Nephron (organoid): ENCODE data around the gene RARRES2.

Experiments used
- H3K27ac Mint-ChIP-seq, 3 experiments: 2 replicates each; pipeline ENCODE4 v1.8.0; 2020; ENCODE audit warnings: mixed read lengths in 3 of 3, mild to moderate bottlenecking in 2 of 3, moderate library complexity in 1 of 3
- H3K27me3 Mint-ChIP-seq: 2 replicates; pipeline ENCODE4 v1.8.0; 2021; ENCODE audit warnings: low read depth, mild to moderate bottlenecking, moderate library complexity, mixed read lengths
- H3K36me3 Mint-ChIP-seq: 2 replicates; pipeline ENCODE4 v1.8.0; 2020; ENCODE audit warnings: low read depth, mixed read lengths
- H3K4me1 Mint-ChIP-seq: 2 replicates; pipeline ENCODE4 v1.8.0; 2020; ENCODE audit warnings: mixed read lengths
- H3K4me3 Mint-ChIP-seq, 3 experiments: 2 replicates each; pipeline ENCODE4 v1.8.0; 2020; ENCODE audit warnings: mild to moderate bottlenecking in 3 of 3, mixed read lengths in 3 of 3, moderate library complexity in 2 of 3
- H3K9me3 Mint-ChIP-seq: 2 replicates; pipeline ENCODE4 v1.8.0; 2020; ENCODE audit warnings: mixed read lengths
- TF ChIP-seq, protein P1 (sequence below), 3 experiments: fragments of 200-600 bp; sonication (generic); IDR thresholded peaks; one replicate each; pipeline ENCODE4 v1.5.0; 2021; ENCODE audit warnings: antibody characterized with exemption in 3 of 3; ENCODE audit not compliant: unreplicated experiment in 3 of 3

The RARRES2 gene

DNA sequence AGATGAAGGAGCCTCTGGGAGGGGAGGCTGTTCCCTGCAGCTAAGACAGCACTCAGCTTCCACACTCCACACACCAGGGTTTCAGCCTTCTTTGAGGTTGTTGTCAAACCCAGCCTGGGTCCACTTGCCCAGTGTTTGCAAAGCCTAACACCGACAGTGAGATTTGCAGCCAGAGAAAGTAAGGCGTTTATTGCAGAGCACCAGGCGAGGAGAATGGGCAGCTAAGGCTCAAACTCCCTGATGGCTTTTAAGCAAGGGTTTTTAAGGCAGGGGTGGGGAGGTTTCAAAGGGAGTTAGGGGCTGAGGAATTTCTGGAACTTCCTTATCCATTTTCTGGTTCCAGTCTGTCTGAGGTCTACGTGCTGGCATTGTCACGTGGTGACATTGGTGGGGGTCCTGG, 33.0 kb upstream of the RARRES2 start:
- TF ChIP-seq, protein P1, sequence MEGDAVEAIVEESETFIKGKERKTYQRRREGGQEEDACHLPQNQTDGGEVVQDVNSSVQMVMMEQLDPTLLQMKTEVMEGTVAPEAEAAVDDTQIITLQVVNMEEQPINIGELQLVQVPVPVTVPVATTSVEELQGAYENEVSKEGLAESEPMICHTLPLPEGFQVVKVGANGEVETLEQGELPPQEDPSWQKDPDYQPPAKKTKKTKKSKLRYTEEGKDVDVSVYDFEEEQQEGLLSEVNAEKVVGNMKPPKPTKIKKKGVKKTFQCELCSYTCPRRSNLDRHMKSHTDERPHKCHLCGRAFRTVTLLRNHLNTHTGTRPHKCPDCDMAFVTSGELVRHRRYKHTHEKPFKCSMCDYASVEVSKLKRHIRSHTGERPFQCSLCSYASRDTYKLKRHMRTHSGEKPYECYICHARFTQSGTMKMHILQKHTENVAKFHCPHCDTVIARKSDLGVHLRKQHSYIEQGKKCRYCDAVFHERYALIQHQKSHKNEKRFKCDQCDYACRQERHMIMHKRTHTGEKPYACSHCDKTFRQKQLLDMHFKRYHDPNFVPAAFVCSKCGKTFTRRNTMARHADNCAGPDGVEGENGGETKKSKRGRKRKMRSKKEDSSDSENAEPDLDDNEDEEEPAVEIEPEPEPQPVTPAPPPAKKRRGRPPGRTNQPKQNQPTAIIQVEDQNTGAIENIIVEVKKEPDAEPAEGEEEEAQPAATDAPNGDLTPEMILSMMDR (IDR thresholded peaks at IDR 0.05; ENCODE audit: unreplicated experiment in 3 of 3), result no peak
- peaks cover 64% of the 10 kb centered on the region for H3K4me1 Mint-ChIP-seq
- no peaks in the 10 kb centered on the region for H3K9me3 Mint-ChIP-seq
- peaks cover 35% of the 10 kb centered on the region for H3K36me3 Mint-ChIP-seq
- H3K27me3 Mint-ChIP-seq, result no peaks in the 10 kb centered on the region
- peak overlapping the region in 2 of 3 experiments; percentile 47 to 58 for H3K27ac Mint-ChIP-seq
- H3K4me3 Mint-ChIP-seq, result peak overlapping the region in 1 of 3 experiments; percentile 5

GRCh38 chr7:150374026-150374425, 32.6 kb upstream of the RARRES2 start:
- H3K4me3 Mint-ChIP-seq, result peak overlapping the region in 1 of 3 experiments; percentile 51
- H3K9me3 Mint-ChIP-seq, result no peaks in the 10 kb centered on the region
- TF ChIP-seq, protein P1 (IDR thresholded peaks at IDR 0.05; ENCODE audit: unreplicated experiment in 3 of 3), result no peak
- peak overlapping the region; percentile 58 to 67 (median 66) for H3K27ac Mint-ChIP-seq
- H3K36me3 Mint-ChIP-seq, result peaks cover 35% of the 10 kb centered on the region
- peaks cover 68% of the 10 kb centered on the region for H3K4me1 Mint-ChIP-seq
- no peaks in the 10 kb centered on the region for H3K27me3 Mint-ChIP-seq

- peak overlapping the region; percentile 42 to 67 (median 66) for H3K27ac Mint-ChIP-seq
- peak overlapping the region; percentile 50 to 51 (median 51) for H3K4me3 Mint-ChIP-seq
These were observed 31.8 kb upstream of the RARRES2 start for GRCh38 chr7:150373049-150373801.

GRCh38 chr7:150372271-150373048, 31.0 kb upstream of the RARRES2 start:
- Mint-ChIP-seq H3K27me3 (no peaks in the 10 kb centered on the region), H3K4me1 (peaks cover 66% of the 10 kb centered on the region), H3K36me3 (peaks cover 35% of the 10 kb centered on the region), H3K4me3 (peak overlapping the region in 1 of 3 experiments; percentile 51), H3K9me3 (no peaks in the 10 kb centered on the region), H3K27ac (no peak overlapping the region)
- TF ChIP-seq, protein P1 (IDR thresholded peaks at IDR 0.05; ENCODE audit: unreplicated experiment in 3 of 3), result no peak

More at GRCh38 chr7:150373049-150373801, 31.8 kb upstream of the RARRES2 start:
- Mint-ChIP-seq H3K9me3 (no peaks in the 10 kb centered on the region), H3K4me1 (peaks cover 68% of the 10 kb centered on the region), H3K27me3 (no peaks in the 10 kb centered on the region), H3K36me3 (peaks cover 35% of the 10 kb centered on the region)
- TF ChIP-seq, protein P1 (IDR thresholded peaks at IDR 0.05; ENCODE audit: unreplicated experiment in 3 of 3), result no peak

DNA sequence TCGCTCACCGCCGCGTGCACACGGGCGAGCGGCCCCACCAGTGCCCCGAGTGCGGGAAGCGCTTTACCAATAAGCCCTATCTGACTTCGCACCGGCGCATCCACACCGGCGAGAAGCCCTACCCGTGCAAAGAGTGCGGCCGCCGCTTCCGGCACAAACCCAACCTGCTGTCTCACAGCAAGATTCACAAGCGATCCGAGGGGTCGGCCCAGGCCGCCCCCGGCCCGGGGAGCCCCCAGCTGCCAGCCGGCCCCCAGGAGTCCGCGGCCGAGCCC, 30.5 kb upstream of the RARRES2 start:
- no peak overlapping the region for H3K4me3 Mint-ChIP-seq
- TF ChIP-seq, protein P1 (IDR thresholded peaks at IDR 0.05; ENCODE audit: unreplicated experiment in 3 of 3), result no peak
- peaks cover 35% of the 10 kb centered on the region for H3K36me3 Mint-ChIP-seq
- H3K4me1 Mint-ChIP-seq, result peaks cover 65% of the 10 kb centered on the region
- no peaks in the 10 kb centered on the region for H3K27me3 Mint-ChIP-seq
- H3K9me3 Mint-ChIP-seq, result no peaks in the 10 kb centered on the region
- H3K27ac Mint-ChIP-seq, result no peak overlapping the region
